Stimulated activated naive CD4-positive, alpha-beta T cell (primary cell): ENCODE data around the gene SGTA.
"Not testable (repeated sequence)": the region's sequence is repeated elsewhere in the genome, so short reads cannot be mapped to it uniquely, and the experiment has no call there.

Source experiments
- DNase-seq, 6 experiments: peaks; one replicate each; lab custom pipeline; 2025; lab: John Stamatoyannopoulos, UW

Gene SGTA

GRCh38 chr19:2713170-2713569 is 69.9 kb downstream of the SGTA start:
- not testable (repeated sequence) for DNase-seq

GRCh38 chr19:2711875-2712205 is 71.2 kb downstream of the SGTA start:
- DNase-seq, result no peak

GRCh38 chr19:2711172-2711874 is 71.8 kb downstream of the SGTA start:
- no peak for DNase-seq

- DNase-seq, result no peak
Measured at GRCh38 chr19:2706251-2706650, 76.8 kb downstream of the SGTA start.
